ENCODE results near the gene LPAR5. TPM values are rescaled to one million over a fixed set of nuclear protein-coding genes. Genes with fewer than 3 reads are reported as not detected.

LPAR5 gene
- polyA plus RNA-seq, 3 donors from 2014 or later, result 9.6 to 36.1 (median 11.6) TPM

DNA sequence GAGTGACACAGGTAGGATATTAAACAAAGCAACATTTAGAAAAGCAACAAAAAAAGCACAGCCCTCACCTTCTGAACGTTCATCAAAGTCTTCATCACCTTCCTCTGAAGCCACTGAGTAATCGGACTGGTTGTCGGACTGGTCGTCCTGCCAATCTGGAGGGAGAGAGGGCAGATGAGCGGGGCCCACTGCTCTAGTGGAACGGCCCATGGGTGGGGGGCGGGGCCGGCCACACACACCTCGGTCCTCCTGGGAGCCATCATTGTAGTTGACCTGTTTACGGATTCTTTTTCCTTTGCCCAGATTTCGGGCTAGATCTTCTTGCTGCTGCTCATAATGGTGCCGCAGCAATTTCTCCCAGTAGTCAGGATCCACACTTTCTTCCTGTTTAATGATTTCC is 52.8 kb downstream of the LPAR5 start:
- Mint-ChIP-seq H3K27ac (no peak overlapping the region), H3K27me3 (ENCODE audit: low read depth in 3 of 3) (peaks cover 0 to 3% (median 0%) of the 10 kb centered on the region in 3 donors), H3K4me1 (peaks cover 0 to 1% of the 10 kb centered on the region in 2 donors), H3K4me3 (no peak overlapping the region), H3K36me3 (peaks cover 27 to 52% (median 49%) of the 10 kb centered on the region in 3 donors), H3K9me3 (no peaks in the 10 kb centered on the region)
- DNase-seq, result no peak

DNA sequence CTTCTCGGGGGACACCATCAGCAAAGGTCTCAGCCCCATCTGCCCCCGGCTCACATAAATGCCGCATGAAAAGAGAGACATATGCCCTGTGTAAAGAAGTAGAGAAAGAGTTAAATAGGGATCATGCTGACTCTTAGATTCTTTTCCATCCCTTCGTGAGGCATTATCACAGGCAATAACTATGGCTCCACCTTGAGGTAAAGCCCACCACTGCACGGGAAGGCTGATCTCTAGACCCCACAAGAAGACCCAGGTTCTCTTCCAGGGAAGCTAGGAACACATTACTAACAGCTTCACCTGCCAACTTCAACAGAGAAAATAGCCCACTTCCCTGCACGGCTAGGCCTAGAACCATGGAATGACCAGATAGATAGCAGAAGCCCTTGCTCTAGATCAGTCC is 53.6 kb downstream of the LPAR5 start:
- no peak for DNase-seq
- Mint-ChIP-seq H3K4me1 (peaks cover 0 to 1% of the 10 kb centered on the region in 2 donors), H3K36me3 (peaks cover 35 to 52% (median 49%) of the 10 kb centered on the region in 3 donors), H3K4me3 (no peak overlapping the region), H3K27me3 (ENCODE audit: low read depth in 3 of 3) (peaks cover 0 to 3% (median 0%) of the 10 kb centered on the region in 3 donors), H3K27ac (peak overlapping the region in 1 of 6 donors; percentile 13), H3K9me3 (no peaks in the 10 kb centered on the region)

DNA sequence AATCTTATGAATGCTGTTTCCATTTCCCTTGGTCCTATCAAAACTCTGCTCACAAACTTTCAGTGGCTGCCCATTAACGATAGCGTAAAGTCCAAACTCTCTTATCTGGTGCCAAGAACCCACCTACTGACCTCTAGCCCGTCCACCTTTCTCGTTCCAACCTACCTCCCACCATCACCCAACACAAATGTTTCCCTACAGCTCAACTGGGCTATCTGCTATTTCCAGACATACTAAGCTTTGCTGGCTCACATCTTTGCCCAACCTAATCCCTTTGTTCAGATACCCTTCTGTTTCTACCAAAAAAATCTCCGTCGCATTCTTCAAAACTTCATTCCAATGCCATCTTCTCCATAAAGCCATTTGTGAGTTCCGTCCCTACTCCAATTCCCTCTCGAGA is 60.1 kb downstream of the LPAR5 start:
- peaks cover 0 to 1% (median 0%) of the 10 kb centered on the region in 6 donors for H3K9me3 Mint-ChIP-seq
- H3K4me1 Mint-ChIP-seq, result peaks cover 4 to 7% of the 10 kb centered on the region in 2 donors

GRCh38 chr12:6574576-6575295 is 61.0 kb downstream of the LPAR5 start:
- Mint-ChIP-seq H3K27ac (peak overlapping the region in 3 of 6 donors; percentile 12 to 73 (median 55)), H3K4me1 (peaks cover 9 to 13% of the 10 kb centered on the region in 2 donors), H3K27me3 (ENCODE audit: low read depth in 3 of 3) (peaks cover 0 to 9% (median 3%) of the 10 kb centered on the region in 3 donors), H3K4me3 (no peak overlapping the region), H3K36me3 (peaks cover 26 to 46% (median 35%) of the 10 kb centered on the region in 3 donors), H3K9me3 (peaks cover 0 to 1% (median 0%) of the 10 kb centered on the region in 6 donors)
- no peak for DNase-seq

More for the DNA sequence above, 60.1 kb downstream of the LPAR5 start:
- no peak for DNase-seq
- Mint-ChIP-seq H3K27me3 (ENCODE audit: low read depth in 3 of 3) (peaks cover 0 to 7% (median 0%) of the 10 kb centered on the region in 3 donors), H3K4me3 (no peak overlapping the region), H3K36me3 (peaks cover 26 to 46% (median 35%) of the 10 kb centered on the region in 3 donors), H3K27ac (peak overlapping the region in 3 of 6 donors; percentile 4 to 15 (median 9))

DNA sequence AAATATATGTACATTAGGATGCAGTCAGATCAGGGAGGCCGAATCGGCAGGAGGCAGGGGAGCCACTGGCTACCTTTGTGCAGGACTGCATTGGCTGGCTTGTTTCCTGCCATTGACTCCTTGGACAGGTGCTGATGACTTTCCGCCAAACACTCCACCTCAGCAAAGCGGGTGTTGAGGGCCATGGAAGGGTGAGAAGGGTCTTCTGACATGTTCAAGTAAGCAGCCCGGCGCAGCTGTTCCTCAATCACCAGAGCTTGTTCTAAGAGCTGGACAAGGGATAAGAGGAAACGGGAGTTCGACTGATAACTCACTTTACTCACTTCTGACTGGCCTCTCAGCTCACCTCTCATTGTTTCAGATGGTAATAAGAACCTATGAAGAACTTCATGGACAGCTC is 62.8 kb downstream of the LPAR5 start:
- H3K9me3 Mint-ChIP-seq, result peaks cover 0 to 1% (median 0%) of the 10 kb centered on the region in 6 donors

DNA sequence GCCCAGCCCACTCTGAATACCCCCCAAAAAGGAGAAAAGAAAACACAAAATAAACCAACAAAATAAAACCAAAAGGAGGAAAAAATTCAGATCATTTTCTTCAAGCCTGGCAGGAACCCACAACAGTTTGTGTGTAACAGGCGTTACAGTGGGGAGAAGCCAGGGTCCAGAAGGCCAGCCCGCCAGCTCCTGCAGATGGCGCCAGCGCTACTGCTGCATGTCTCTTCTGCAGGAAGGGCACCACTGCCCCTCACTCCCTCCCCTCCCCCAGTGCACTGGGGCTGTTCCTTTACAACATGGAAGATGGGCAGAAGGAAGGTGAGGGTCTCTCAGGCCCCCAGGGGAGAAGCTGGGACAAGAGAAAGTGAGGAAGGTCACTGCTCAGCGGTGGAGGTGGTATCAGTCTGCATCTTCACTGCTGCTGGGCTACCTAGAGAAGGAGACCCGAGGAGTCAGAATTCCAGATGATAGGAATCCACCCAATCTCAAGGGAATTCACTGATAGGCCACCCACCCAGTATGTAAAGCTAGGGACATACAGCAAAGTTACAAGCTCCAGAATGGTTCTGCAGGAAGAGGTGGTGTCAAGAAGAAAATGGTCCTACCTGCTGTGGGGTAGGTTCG is 65.4 kb downstream of the LPAR5 start:
- Mint-ChIP-seq H3K4me3 (peak overlapping the region in 4 of 5 donors; percentile 44 to 99 (median 56)), H3K27me3 (ENCODE audit: low read depth in 3 of 3) (peaks cover 7 to 10% (median 9%) of the 10 kb centered on the region in 3 donors), H3K27ac (peak overlapping the region; percentile 57 to 99 (median 76)), H3K4me1 (peaks cover 36 to 49% of the 10 kb centered on the region in 2 donors), H3K36me3 (peaks cover 14 to 34% (median 18%) of the 10 kb centered on the region in 3 donors), H3K9me3 (peaks cover 0 to 1% (median 0%) of the 10 kb centered on the region in 6 donors)
- DNase-seq, result peak in 2 of 3 donors; percentile 16 to 19

More for the DNA sequence above, 62.8 kb downstream of the LPAR5 start:
- peaks cover 21 to 25% of the 10 kb centered on the region in 2 donors for H3K4me1 Mint-ChIP-seq
- no peak overlapping the region for H3K4me3 Mint-ChIP-seq
- peaks cover 18 to 38% (median 26%) of the 10 kb centered on the region in 3 donors for H3K36me3 Mint-ChIP-seq
- no peak for DNase-seq
- no peak overlapping the region for H3K27ac Mint-ChIP-seq
- peaks cover 4 to 12% (median 6%) of the 10 kb centered on the region in 3 donors for H3K27me3 Mint-ChIP-seq (ENCODE audit: low read depth in 3 of 3)

DNA sequence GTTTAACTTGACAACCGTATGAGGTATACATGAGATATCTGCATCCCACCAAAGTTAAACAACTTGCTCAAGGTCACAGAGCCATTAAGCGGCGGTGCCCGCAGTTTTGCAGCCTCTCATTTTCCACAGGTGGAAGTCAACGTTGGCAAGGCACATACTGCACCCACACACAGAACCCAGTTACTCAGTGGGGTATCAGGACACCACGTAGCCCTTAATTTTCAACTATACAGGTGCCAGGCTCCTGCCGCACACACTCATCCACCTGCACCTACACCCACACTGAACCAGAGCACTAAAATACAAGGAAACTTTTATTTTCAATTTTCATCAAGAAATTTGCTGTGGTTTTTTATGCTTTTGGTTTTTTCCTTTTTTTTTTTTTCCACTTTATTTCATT is 66.0 kb downstream of the LPAR5 start:
- no peak for DNase-seq
- Mint-ChIP-seq H3K9me3 (peaks cover 0 to 1% (median 0%) of the 10 kb centered on the region in 6 donors), H3K4me3 (peak overlapping the region; percentile 53 to 99 (median 65)), H3K4me1 (peaks cover 36 to 49% of the 10 kb centered on the region in 2 donors), H3K36me3 (peaks cover 14 to 31% (median 18%) of the 10 kb centered on the region in 3 donors), H3K27ac (peak overlapping the region; percentile 68 to 99 (median 80)), H3K27me3 (ENCODE audit: low read depth in 3 of 3) (peaks cover 7 to 10% (median 9%) of the 10 kb centered on the region in 3 donors)

GRCh38 chr12:6569312-6569711 is 66.4 kb downstream of the LPAR5 start:
- DNase-seq, result no peak
- H3K4me1 Mint-ChIP-seq, result peaks cover 36 to 49% of the 10 kb centered on the region in 2 donors
- H3K36me3 Mint-ChIP-seq, result peaks cover 17 to 28% (median 22%) of the 10 kb centered on the region in 3 donors
- peak overlapping the region; percentile 58 to 99 (median 80) for H3K27ac Mint-ChIP-seq
- H3K4me3 Mint-ChIP-seq, result peak overlapping the region; percentile 54 to 99 (median 65)
- peaks cover 7 to 10% (median 9%) of the 10 kb centered on the region in 3 donors for H3K27me3 Mint-ChIP-seq (ENCODE audit: low read depth in 3 of 3)
- peaks cover 0 to 1% (median 0%) of the 10 kb centered on the region in 6 donors for H3K9me3 Mint-ChIP-seq

Other genes starting within 250 kb of the LPAR5 start
- 10 to 100 TPM; 17.0 to 28.5 (median 25.4) TPM for gene CD27, start 191.0 kb downstream of the LPAR5 start, polyA plus RNA-seq
- gene TAPBPL, start 183.9 kb downstream of the LPAR5 start, polyA plus RNA-seq, result 100 to 1,000 TPM; 205 to 276 (median 259) TPM
- gene VAMP1, start 165.3 kb downstream of the LPAR5 start, polyA plus RNA-seq, result 1 to 10 TPM; 7.8 to 9.7 (median 8.4) TPM
- gene MRPL51, start 142.7 kb downstream of the LPAR5 start, polyA plus RNA-seq, result 100 to 1,000 TPM; 240 to 280 (median 248) TPM
- gene NCAPD2, start 141.9 kb downstream of the LPAR5 start, polyA plus RNA-seq, result 10 to 100 TPM; 23.3 to 50.5 (median 24.0) TPM
- 1,000 to 10,000 TPM; 1,615 to 2,185 (median 1,854) TPM for gene GAPDH, start 101.4 kb downstream of the LPAR5 start, polyA plus RNA-seq
- 10 to 100 TPM in 1 of 3 donors, 1 to 10 TPM in 2; 1.9 to 13.0 (median 3.1) TPM for gene IFFO1, start 79.9 kb downstream of the LPAR5 start, polyA plus RNA-seq
- 10 to 100 TPM; 11.3 to 30.8 (median 18.0) TPM for gene NOP2, start 67.7 kb downstream of the LPAR5 start, polyA plus RNA-seq
- gene CHD4, start 28.6 kb downstream of the LPAR5 start, polyA plus RNA-seq, result 10 to 100 TPM; 13.6 to 59.5 (median 20.7) TPM
- 10 to 100 TPM in 1 of 3 donors, 1 to 10 TPM in 1, not detected in 1; 4.2 to 10.2 TPM for gene ACRBP, start 11.5 kb upstream of the LPAR5 start, polyA plus RNA-seq
- gene ING4, start 27.2 kb upstream of the LPAR5 start, polyA plus RNA-seq, result 100 to 1,000 TPM in 1 of 3 donors, 10 to 100 TPM in 2; 60.7 to 156 (median 93.9) TPM
- gene ZNF384, start 53.4 kb upstream of the LPAR5 start, polyA plus RNA-seq, result 10 to 100 TPM; 14.6 to 41.5 (median 31.6) TPM
- gene PIANP, start 64.9 kb upstream of the LPAR5 start, polyA plus RNA-seq, result not detected
- 10 to 100 TPM; 34.1 to 62.1 (median 45.6) TPM for gene COPS7A, start 88.1 kb upstream of the LPAR5 start, polyA plus RNA-seq
- 100 to 1,000 TPM; 102 to 165 (median 155) TPM for gene MLF2, start 117.2 kb upstream of the LPAR5 start, polyA plus RNA-seq
- gene PTMS, start 130.4 kb upstream of the LPAR5 start, polyA plus RNA-seq, result 1 to 10 TPM in 2 of 3 donors, under 1 TPM in 1; 0.40 to 8.0 (median 4.9) TPM
- gene LAG3, start 136.6 kb upstream of the LPAR5 start, polyA plus RNA-seq, result 1 to 10 TPM; 1.3 to 8.3 (median 1.6) TPM
- gene CD4, start 153.6 kb upstream of the LPAR5 start, polyA plus RNA-seq, result 10 to 100 TPM in 1 of 3 donors, 1 to 10 TPM in 2; 2.0 to 11.7 (median 6.6) TPM
- not detected for gene GPR162, start 185.9 kb upstream of the LPAR5 start, polyA plus RNA-seq
- not detected for gene P3H3, start 192.4 kb upstream of the LPAR5 start, polyA plus RNA-seq
- gene GNB3, start 205.0 kb upstream of the LPAR5 start, polyA plus RNA-seq, result not detected
- 1 to 10 TPM in 1 of 3 donors, under 1 TPM in 1, not detected in 1; 0.99 to 1.5 TPM for gene CDCA3, start 215.3 kb upstream of the LPAR5 start, polyA plus RNA-seq
- gene USP5, start 216.2 kb upstream of the LPAR5 start, polyA plus RNA-seq, result 10 to 100 TPM; 41.3 to 54.0 (median 52.0) TPM
- gene TPI1, start 231.6 kb upstream of the LPAR5 start, polyA plus RNA-seq, result 1,000 to 10,000 TPM in 1 of 3 donors, 100 to 1,000 TPM in 2; 801 to 1,209 (median 811) TPM
- gene SPSB2, start 237.3 kb upstream of the LPAR5 start, polyA plus RNA-seq, result 10 to 100 TPM; 11.2 to 17.0 (median 11.4) TPM

Measured in immature natural killer cell (primary cell).